GM12878 (cell line): ENCODE data around the gene ABCC9.

Experiments used
- ESRRA ChIP-seq: IDR thresholded peaks from 2 replicates; pipeline ENCODE4 v1.6.1; 2012; ENCODE audit warnings: mild to moderate bottlenecking, low read length, improper control_type of control experiment
- SMC3 ChIP-seq: IDR thresholded peaks from 2 replicates; pipeline ENCODE4 v1.6.1; 2011; ENCODE audit warnings: low read length, improper control_type of control experiment, borderline replicate concordance

DNA sequence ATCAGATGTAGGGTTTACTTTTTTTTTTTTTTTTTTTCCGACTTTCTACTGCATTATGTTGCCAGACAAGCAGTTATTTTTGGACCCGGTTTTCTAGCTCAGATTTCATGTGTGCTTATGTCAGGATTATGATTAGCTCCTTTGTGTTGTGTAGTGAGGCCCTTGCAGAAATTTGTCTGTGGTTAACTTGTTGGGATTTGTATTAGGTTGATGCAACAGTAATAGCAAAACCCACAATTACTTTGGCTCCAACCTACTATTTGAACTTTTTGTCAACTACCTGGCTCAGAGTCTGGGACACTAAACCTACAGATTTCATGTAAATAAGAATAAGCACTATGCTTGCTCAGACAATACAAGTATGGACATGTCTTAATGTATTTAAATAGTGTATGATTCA lies 122.6 kb downstream of the ABCC9 start:
- no peak for TF ChIP-seq ESRRA
- TF ChIP-seq SMC3: no peak
